SK-N-SH treated with all-trans-retinoic acid at 6 μM for 48 hours (cell line): ENCODE measurements around the gene BMERB1.
A peak's percentile ranks its signal among the peaks of the same experiment; 100 is the strongest.
"Not testable (repeated sequence)": the region's sequence is repeated elsewhere in the genome, so short reads cannot be mapped to it uniquely, and the experiment has no call there.

Experiments
- ATAC-seq: fragments of 200-7000 bp; cut with Tn5 transposase; 3 replicates; pipeline ENCODE4 v1.9.1; 2020; ENCODE audit warnings: mild to moderate bottlenecking, moderate library complexity
- ARNTL ChIP-seq: fragments of 450-650 bp; formaldehyde crosslinking; IDR thresholded peaks from 2 replicates; pipeline ENCODE4 v1.5.0; 2020; ENCODE audit warnings: low read depth, mild to moderate bottlenecking, moderate library complexity, borderline replicate concordance
- BACH2 ChIP-seq: fragments of 250-450 bp; sonication (Bioruptor Pico); IDR thresholded peaks from 2 replicates; pipeline ENCODE4 v1.9.0; 2021; ENCODE audit warnings: mild to moderate bottlenecking, borderline replicate concordance
- CSDC2 ChIP-seq: fragments of 250-450 bp; sonication (Bioruptor Pico); IDR thresholded peaks from 2 replicates; pipeline ENCODE4 v1.5.0; 2020; ENCODE audit warnings: mild to moderate bottlenecking, moderate library complexity
- CSRNP3 ChIP-seq: fragments of 250-450 bp; sonication (Bioruptor Pico); IDR thresholded peaks from 2 replicates; pipeline ENCODE4 v1.5.1; 2021; ENCODE audit warnings: mild to moderate bottlenecking, moderate library complexity
- GLIS3 ChIP-seq: fragments of 250-450 bp; sonication (Bioruptor Pico); IDR thresholded peaks from 2 replicates; pipeline ENCODE4 v1.5.0; 2020; ENCODE audit warnings: mild to moderate bottlenecking, moderate library complexity
- ISL1 ChIP-seq: fragments of 250-450 bp; sonication (Bioruptor Pico); IDR thresholded peaks from 2 replicates; pipeline ENCODE4 v2.1.2; 2022; ENCODE audit warnings: mild to moderate bottlenecking, moderate library complexity
- OSR1 ChIP-seq: fragments of 250-450 bp; sonication (Bioruptor Pico); IDR thresholded peaks from 2 replicates; pipeline ENCODE4 v1.8.0; 2022; ENCODE audit warnings: moderate library complexity, mild to moderate bottlenecking, inconsistent platforms
- PATZ1 ChIP-seq: fragments of 250-450 bp; sonication (Bioruptor Pico); IDR thresholded peaks from 2 replicates; pipeline ENCODE4 v1.8.0; 2020; ENCODE audit warnings: mild to moderate bottlenecking, moderate library complexity, borderline replicate concordance
- POU6F1 ChIP-seq: fragments of 250-450 bp; sonication (Bioruptor Pico); IDR thresholded peaks from 2 replicates; pipeline ENCODE4 v1.8.0; 2021; ENCODE audit warnings: low read depth, mild to moderate bottlenecking, moderate library complexity, borderline replicate concordance
- PPARA ChIP-seq: fragments of 250-450 bp; sonication (Bioruptor Pico); IDR thresholded peaks from 2 replicates; pipeline ENCODE4 v1.5.0; 2020; ENCODE audit warnings: mild to moderate bottlenecking, borderline replicate concordance
- RARB ChIP-seq: fragments of 250-450 bp; sonication (Bioruptor Pico); IDR thresholded peaks from 2 replicates; pipeline ENCODE4 v1.8.0; 2021; ENCODE audit warnings: mild to moderate bottlenecking, moderate library complexity
- SNAI2 ChIP-seq: fragments of 250-450 bp; sonication (Bioruptor Pico); IDR thresholded peaks from 2 replicates; pipeline ENCODE4 v1.5.0; 2020; ENCODE audit warnings: mild to moderate bottlenecking, moderate library complexity
- TCF4 ChIP-seq: fragments of 250-450 bp; sonication (Bioruptor Pico); IDR thresholded peaks from 2 replicates; pipeline ENCODE4 v1.8.0; 2021; ENCODE audit warnings: mild to moderate bottlenecking, moderate library complexity, borderline replicate concordance
- TOX ChIP-seq: fragments of 250-450 bp; sonication (Bioruptor Pico); IDR thresholded peaks from 2 replicates; pipeline ENCODE4 v1.8.0; 2021; ENCODE audit warnings: mild to moderate bottlenecking, moderate library complexity, borderline replicate concordance
- TSHZ2 ChIP-seq: fragments of 250-450 bp; sonication (Bioruptor Pico); IDR thresholded peaks from 2 replicates; pipeline ENCODE4 v1.5.0; 2020; ENCODE audit warnings: mild to moderate bottlenecking, moderate library complexity
- ZC3H10 ChIP-seq: fragments of 250-450 bp; sonication (Bioruptor Pico); IDR thresholded peaks from 2 replicates; pipeline ENCODE4 v1.5.1; 2021; ENCODE audit warnings: mild to moderate bottlenecking, moderate library complexity
- ZFP3 ChIP-seq: fragments of 250-450 bp; sonication (Bioruptor Pico); IDR thresholded peaks from 2 replicates; pipeline ENCODE4 v1.5.0; 2020; ENCODE audit warnings: mild to moderate bottlenecking, moderate library complexity
- ZFP30 ChIP-seq: fragments of 450-650 bp; formaldehyde crosslinking; IDR thresholded peaks from 2 replicates; pipeline ENCODE4 v1.5.0; 2022; ENCODE audit warnings: mild to moderate bottlenecking, moderate library complexity
- ZNF565 ChIP-seq: fragments of 450-650 bp; formaldehyde crosslinking; conservative IDR thresholded peaks from 2 replicates; pipeline ENCODE4 v1.5.0; 2020; ENCODE audit warnings: low read depth, mild to moderate bottlenecking, moderate library complexity
- ZNF70 ChIP-seq: fragments of 450-650 bp; formaldehyde crosslinking; IDR thresholded peaks from 2 replicates; pipeline ENCODE4 v1.5.0; 2020; ENCODE audit warnings: mild to moderate bottlenecking, moderate library complexity
- ZNF8 ChIP-seq: fragments of 450-650 bp; formaldehyde crosslinking; IDR thresholded peaks from 2 replicates; pipeline ENCODE4 v1.5.0; 2020; ENCODE audit warnings: mild to moderate bottlenecking, moderate library complexity

The BMERB1 gene

GRCh38 chr16:15439521-15439920 is 5.1 kb downstream of the BMERB1 start (continued):
- TF ChIP-seq ZFP30 (CRISPR knock-in tag) = no peak
- TF ChIP-seq CSDC2 = no peak
- TF ChIP-seq PPARA (CRISPR knock-in tag) = no peak
- TF ChIP-seq RARB (CRISPR knock-in tag) = no peak
- TF ChIP-seq OSR1 (CRISPR knock-in tag) = no peak
- no peak for TF ChIP-seq ZC3H10
- no peak for TF ChIP-seq ISL1
- TF ChIP-seq GLIS3 (CRISPR knock-in tag) = no peak
- no peak for TF ChIP-seq PATZ1 (CRISPR knock-in tag)

GRCh38 chr16:15440852-15441251 is 6.5 kb downstream of the BMERB1 start:
- ATAC-seq = peak; percentile 31; the same call in 1 of the 3 replicates
- TF ChIP-seq TSHZ2 (CRISPR knock-in tag) = no peak
- TF ChIP-seq ARNTL (CRISPR knock-in tag) = no peak
- TF ChIP-seq ZNF565 (CRISPR knock-in tag) = no peak
- TF ChIP-seq RARB (CRISPR knock-in tag) = no peak
- no peak for TF ChIP-seq ZNF70 (CRISPR knock-in tag)
- TF ChIP-seq ZFP3 (CRISPR knock-in tag) = no peak
- TF ChIP-seq BACH2 = no peak
- no peak for TF ChIP-seq PATZ1 (CRISPR knock-in tag)
- TF ChIP-seq ZC3H10 = no peak
- TF ChIP-seq CSRNP3 (CRISPR knock-in tag) = no peak
- TF ChIP-seq TCF4 (CRISPR knock-in tag) = no peak
- no peak for TF ChIP-seq CSDC2
- TF ChIP-seq TOX (CRISPR knock-in tag) = no peak
- TF ChIP-seq SNAI2 = no peak
- no peak for TF ChIP-seq POU6F1 (CRISPR knock-in tag)
- TF ChIP-seq ISL1 = no peak
- no peak for TF ChIP-seq ZNF8 (CRISPR knock-in tag)

- ATAC-seq = not testable (repeated sequence)
These were observed 7.8 kb downstream of the BMERB1 start for GRCh38 chr16:15442140-15442539.

- no peak for ATAC-seq
- TF ChIP-seq SNAI2 (no peak), ZNF70 (CRISPR knock-in tag) (no peak), GLIS3 (CRISPR knock-in tag) (no peak), ZNF565 (CRISPR knock-in tag) (no peak), BACH2 (no peak), TCF4 (CRISPR knock-in tag) (no peak), TOX (CRISPR knock-in tag) (no peak), ZFP30 (CRISPR knock-in tag) (no peak), ISL1 (no peak), ZNF8 (CRISPR knock-in tag) (no peak), RARB (CRISPR knock-in tag) (no peak), CSDC2 (no peak), ARNTL (CRISPR knock-in tag) (no peak), TSHZ2 (CRISPR knock-in tag) (no peak)
These were observed 9.4 kb downstream of the BMERB1 start for GRCh38 chr16:15443753-15444152.
